HepG2 (cell line): ENCODE data around the gene CDH2.

Source experiments
- CTCF ChIP-seq: sonication (generic); formaldehyde crosslinking; IDR thresholded peaks from 2 replicates; pipeline ENCODE4 v1.5.0; 2020; ENCODE audit warnings: mild to moderate bottlenecking, missing genetic modification reagents, moderate library complexity
- SKIL ChIP-seq: sonication (generic); formaldehyde crosslinking; IDR thresholded peaks from 2 replicates; pipeline ENCODE4 v1.8.0; 2022; ENCODE audit warnings: missing genetic modification reagents, mild to moderate bottlenecking, moderate library complexity, borderline replicate concordance

GRCh38 chr18:27983780-27984179 lies 193.2 kb downstream of the CDH2 start:
- no peak for TF ChIP-seq CTCF (CRISPR knock-in tag)
- no peak for TF ChIP-seq SKIL (CRISPR knock-in tag)
